H9 (cell line): ENCODE measurements around the gene SDHAF2. TPM values are rescaled to one million over a fixed set of nuclear protein-coding genes. Genes with fewer than 3 reads are reported as not detected.

Experiments used
- DNase-seq: peaks from one replicate; pipeline ENCODE4 v3.0.0-alpha.2; 2017
- H2AFZ ChIP-seq: one replicate; pipeline ENCODE4 v1.6.1; 2013; ENCODE audit warnings: mild to moderate bottlenecking, low read length, control low read depth, moderate library complexity
- H2AK5ac ChIP-seq: 2 replicates; pipeline ENCODE4 v1.6.1; 2013; ENCODE audit warnings: low read length, control low read depth, mixed read lengths; ENCODE audit not compliant: insufficient read length
- H2BK120ac ChIP-seq: one replicate; pipeline ENCODE4 v1.6.1; 2013; ENCODE audit warnings: low read depth, mild to moderate bottlenecking, low read length, control low read depth, inconsistent platforms; ENCODE audit not compliant: poor library complexity, severe bottlenecking
- H2BK12ac ChIP-seq: 2 replicates; pipeline ENCODE4 v1.6.1; 2013; ENCODE audit warnings: low read length, control low read depth, mixed read lengths, low read depth; ENCODE audit not compliant: insufficient read length
- H2BK15ac ChIP-seq: 2 replicates; pipeline ENCODE4 v1.6.1; 2013; ENCODE audit warnings: low read depth, low read length, control low read depth
- H2BK20ac ChIP-seq: one replicate; pipeline ENCODE4 v1.6.1; 2013; ENCODE audit warnings: low read depth, mild to moderate bottlenecking, low read length, control low read depth, inconsistent platforms; ENCODE audit not compliant: poor library complexity, severe bottlenecking
- H2BK5ac ChIP-seq: 2 replicates; pipeline ENCODE4 v1.6.1; 2013; ENCODE audit warnings: low read length, control low read depth, mixed read lengths; ENCODE audit not compliant: insufficient read length
- H3K14ac ChIP-seq: 2 replicates; pipeline ENCODE4 v1.6.1; 2013; ENCODE audit warnings: low read length, control low read depth; ENCODE audit not compliant: insufficient read depth
- H3K18ac ChIP-seq: 2 replicates; pipeline ENCODE4 v1.6.1; 2013; ENCODE audit warnings: low read depth, mild to moderate bottlenecking, mixed read lengths, low read length, control low read depth; ENCODE audit not compliant: insufficient read length
- H3K23ac ChIP-seq: 2 replicates; pipeline ENCODE4 v1.6.1; 2013; ENCODE audit warnings: low read length, control low read depth, mixed read lengths, low read depth; ENCODE audit not compliant: insufficient read length
- H3K23me2 ChIP-seq: 2 replicates; pipeline ENCODE4 v1.6.1; 2013; ENCODE audit warnings: low read depth, mild to moderate bottlenecking, mixed read lengths, low read length, control low read depth; ENCODE audit not compliant: insufficient read length, poor library complexity, severe bottlenecking
- H3K27ac ChIP-seq: 2 replicates; pipeline ENCODE4 v1.5.1; 2013; ENCODE audit warnings: low read length, control low read depth, mixed read lengths, low read depth; ENCODE audit not compliant: insufficient read length
- H3K27me3 ChIP-seq: 2 replicates; pipeline ENCODE4 v1.6.1; 2013; ENCODE audit warnings: low read length, control low read depth, inconsistent platforms; ENCODE audit not compliant: insufficient read depth
- H3K4ac ChIP-seq: 2 replicates; pipeline ENCODE4 v1.6.1; 2013; ENCODE audit warnings: low read depth, mild to moderate bottlenecking, control low read depth, inconsistent platforms, low read length, moderate library complexity
- H3K4me1 ChIP-seq: 2 replicates; pipeline ENCODE4 v1.6.1; 2013; ENCODE audit warnings: low read length, control low read depth, inconsistent platforms; ENCODE audit not compliant: insufficient read depth
- H3K4me2 ChIP-seq: 2 replicates; pipeline ENCODE4 v1.6.1; 2013; ENCODE audit warnings: low read length, control low read depth, mixed read lengths; ENCODE audit not compliant: insufficient read length, insufficient read depth
- H3K56ac ChIP-seq: 2 replicates; pipeline ENCODE4 v1.6.1; 2013; ENCODE audit warnings: low read depth, mild to moderate bottlenecking, mixed read lengths, low read length, control low read depth; ENCODE audit not compliant: insufficient read length
- H3K79me1 ChIP-seq: 2 replicates; pipeline ENCODE4 v1.6.1; 2013; ENCODE audit warnings: low read depth, mild to moderate bottlenecking, moderate library complexity, low read length, control low read depth, inconsistent platforms; ENCODE audit not compliant: insufficient read depth, poor library complexity, severe bottlenecking
- H3K79me2 ChIP-seq: 2 replicates; pipeline ENCODE4 v1.6.1; 2013; ENCODE audit warnings: low read length, control low read depth, inconsistent platforms; ENCODE audit not compliant: insufficient read depth
- H3K9ac ChIP-seq: 2 replicates; pipeline ENCODE4 v1.6.1; 2013; ENCODE audit warnings: low read length, control low read depth, mixed read lengths; ENCODE audit not compliant: insufficient read length; ENCODE audit errors: extremely low read depth
- H3K9me3 ChIP-seq: one replicate; pipeline ENCODE4 v1.6.1; 2013; ENCODE audit warnings: low read depth, low read length, inconsistent platforms; ENCODE audit not compliant: control insufficient read depth
- H3T11ph ChIP-seq: one replicate; pipeline ENCODE4 v1.6.1; 2013; ENCODE audit warnings: mild to moderate bottlenecking, low read length, control low read depth, inconsistent platforms
- H4K20me1 ChIP-seq: one replicate; pipeline ENCODE4 v1.6.1; 2013; ENCODE audit not compliant: control insufficient read depth, insufficient read length, insufficient read depth
- H4K5ac ChIP-seq: 2 replicates; pipeline ENCODE4 v1.6.1; 2013; ENCODE audit warnings: low read depth, mild to moderate bottlenecking, mixed read lengths, low read length, control low read depth; ENCODE audit not compliant: insufficient read length
- H4K8ac ChIP-seq: replicated peaks from 2 replicates; pipeline ENCODE4 v1.6.1; 2013; ENCODE audit warnings: low read length, control low read depth, mixed read lengths, low read depth; ENCODE audit not compliant: insufficient read length
- H4K91ac ChIP-seq: 2 replicates; pipeline ENCODE4 v1.6.1; 2013; ENCODE audit warnings: low read depth, mild to moderate bottlenecking, moderate library complexity, mixed read lengths, low read length, control low read depth; ENCODE audit not compliant: insufficient read length
- H3K27ac Mint-ChIP-seq, 3 experiments: 2 replicates in 2 of 3; 3 replicates in 1 of 3; pipeline ENCODE4 v1.8.0; 2020 to 2021; ENCODE audit warnings: mixed read lengths in 3 of 3, mild to moderate bottlenecking in 1 of 3, moderate library complexity in 1 of 3
- H3K27me3 Mint-ChIP-seq: 2 replicates; pipeline ENCODE4 v1.8.0; 2021; ENCODE audit warnings: low read depth, mild to moderate bottlenecking, moderate library complexity, mixed read lengths
- H3K36me3 Mint-ChIP-seq, 3 experiments: 2 replicates in 2 of 3; 3 replicates in 1 of 3; pipeline ENCODE4 v1.8.0; 2020 to 2021; ENCODE audit warnings: low read depth in 3 of 3, mixed read lengths in 3 of 3; ENCODE audit not compliant: insufficient read depth in 1 of 3
- H3K4me1 Mint-ChIP-seq, 2 experiments: 2 replicates each; pipeline ENCODE4 v1.8.0; 2020; ENCODE audit warnings: mixed read lengths in 2 of 2
- H3K4me3 Mint-ChIP-seq, 2 experiments: 2 replicates in 1 of 2; 3 replicates in 1 of 2; pipeline ENCODE4 v1.8.0; 2020 to 2021; ENCODE audit warnings: mild to moderate bottlenecking in 2 of 2, mixed read lengths in 2 of 2, moderate library complexity in 1 of 2
- H3K9me3 Mint-ChIP-seq, 2 experiments: 2 replicates in 1 of 2; 3 replicates in 1 of 2; pipeline ENCODE4 v1.8.0; 2020; ENCODE audit warnings: mild to moderate bottlenecking in 2 of 2, mixed read lengths in 2 of 2, moderate library complexity in 1 of 2
- WGBS: extraction: QIAGEN DNeasy Blood & Tissue Kit; methylation state at CpG from one replicate; pipeline ENCODE4 v1.1.7; 2013; ENCODE audit warnings: missing lambda C conversion rate, low lambda C conversion rate, mixed read lengths; ENCODE audit not compliant: insufficient read length; ENCODE audit errors: extremely low coverage; 5-methylcytosine and 5-hydroxymethylcytosine counted together
- total RNA-seq: library from RNA; stranded (reverse); gene quantifications from 2 replicates; pipeline ENCODE4 v1.2.1, GENCODE V29; 2021
- TF ChIP-seq, protein P1 (sequence below): fragments of 200-600 bp; sonication (generic); conservative IDR thresholded peaks from 3 replicates; pipeline ENCODE4 v1.8.0; 2021; ENCODE audit warnings: antibody characterized with exemption, mild to moderate bottlenecking

SDHAF2 gene
- total RNA-seq, 1 experiment from 2014 or later: 41.8 TPM

DNA sequence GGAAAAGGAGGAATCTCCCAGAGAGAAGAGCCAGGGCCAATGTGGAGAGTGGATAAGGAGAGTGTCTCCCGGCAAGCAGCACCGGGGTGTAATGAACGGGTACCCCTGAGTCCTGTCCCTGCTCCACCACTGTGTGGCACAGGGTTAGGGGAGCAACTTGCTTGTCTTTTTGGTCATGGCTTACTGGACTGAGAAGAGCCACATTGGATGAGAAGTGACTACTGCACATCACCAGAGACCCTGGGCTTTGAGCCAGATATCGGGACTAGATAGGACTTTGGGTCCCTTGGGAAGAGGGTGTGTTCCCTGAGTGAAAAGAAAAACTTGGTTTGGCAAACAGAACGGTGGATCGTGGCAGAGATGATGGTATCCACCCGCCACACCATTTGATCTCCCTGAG lies 24.6 kb downstream of the SDHAF2 start:
- H4K8ac ChIP-seq: no peak overlapping the region
- H2BK5ac ChIP-seq: no peak overlapping the region
- no peaks in the 10 kb centered on the region for H3K9me3 ChIP-seq
- H3K23ac ChIP-seq: no peak overlapping the region
- H3K9ac ChIP-seq: no peak overlapping the region
- no peak overlapping the region for H3K4me3 Mint-ChIP-seq
- no peak overlapping the region for H3K27ac ChIP-seq
- no peak overlapping the region for H2BK20ac ChIP-seq
- no peaks in the 10 kb centered on the region for H3K23me2 ChIP-seq
- TF ChIP-seq, protein P1, sequence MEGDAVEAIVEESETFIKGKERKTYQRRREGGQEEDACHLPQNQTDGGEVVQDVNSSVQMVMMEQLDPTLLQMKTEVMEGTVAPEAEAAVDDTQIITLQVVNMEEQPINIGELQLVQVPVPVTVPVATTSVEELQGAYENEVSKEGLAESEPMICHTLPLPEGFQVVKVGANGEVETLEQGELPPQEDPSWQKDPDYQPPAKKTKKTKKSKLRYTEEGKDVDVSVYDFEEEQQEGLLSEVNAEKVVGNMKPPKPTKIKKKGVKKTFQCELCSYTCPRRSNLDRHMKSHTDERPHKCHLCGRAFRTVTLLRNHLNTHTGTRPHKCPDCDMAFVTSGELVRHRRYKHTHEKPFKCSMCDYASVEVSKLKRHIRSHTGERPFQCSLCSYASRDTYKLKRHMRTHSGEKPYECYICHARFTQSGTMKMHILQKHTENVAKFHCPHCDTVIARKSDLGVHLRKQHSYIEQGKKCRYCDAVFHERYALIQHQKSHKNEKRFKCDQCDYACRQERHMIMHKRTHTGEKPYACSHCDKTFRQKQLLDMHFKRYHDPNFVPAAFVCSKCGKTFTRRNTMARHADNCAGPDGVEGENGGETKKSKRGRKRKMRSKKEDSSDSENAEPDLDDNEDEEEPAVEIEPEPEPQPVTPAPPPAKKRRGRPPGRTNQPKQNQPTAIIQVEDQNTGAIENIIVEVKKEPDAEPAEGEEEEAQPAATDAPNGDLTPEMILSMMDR: no peak
- H3K4ac ChIP-seq: no peak overlapping the region
- peak overlapping the region in 1 of 3 experiments; percentile 73; a peak in 2 of 7 replicates for H3K27ac Mint-ChIP-seq
- H3K79me1 ChIP-seq: no peaks in the 10 kb centered on the region
- peaks cover 2% of the 10 kb centered on the region for H4K20me1 ChIP-seq
- H2AK5ac ChIP-seq: no peak overlapping the region
- H3K27me3 Mint-ChIP-seq: no peaks in the 10 kb centered on the region
- H4K91ac ChIP-seq: no peak overlapping the region
- H2BK12ac ChIP-seq: no peak overlapping the region
- H2AFZ ChIP-seq: no peak overlapping the region
- H3K9me3 Mint-ChIP-seq: no peaks in the 10 kb centered on the region
- DNase-seq: no peak
- no CpG with 5 or more reads among the region's 7 CpGs for WGBS
- no peaks in the 10 kb centered on the region for H3K4me1 ChIP-seq
- no peak overlapping the region for H3T11ph ChIP-seq
- no peaks in the 10 kb centered on the region for H3K79me2 ChIP-seq
- H3K18ac ChIP-seq: no peak overlapping the region
- H2BK120ac ChIP-seq: no peak overlapping the region
- H3K4me1 Mint-ChIP-seq: no peaks in the 10 kb centered on the region
- H3K27me3 ChIP-seq: no peaks in the 10 kb centered on the region
- no peak overlapping the region for H3K4me2 ChIP-seq
- no peak overlapping the region for H4K5ac ChIP-seq
- H2BK15ac ChIP-seq: no peak overlapping the region
- H3K36me3 Mint-ChIP-seq: peaks cover 4 to 22% (median 5%) of the 10 kb centered on the region in 3 experiments; a peak in 5 of 7 replicates
- H3K14ac ChIP-seq: no peak overlapping the region
- H3K56ac ChIP-seq: no peak overlapping the region
